LNCAP (cell line): ENCODE data around the gene PTPRN2.

Experiments
- CTCF ChIP-seq: fragments of 450-650 bp; IDR thresholded peaks from 2 replicates; pipeline ENCODE4 v1.5.1; 2017; ENCODE audit warnings: mild to moderate bottlenecking

Gene PTPRN2

DNA sequence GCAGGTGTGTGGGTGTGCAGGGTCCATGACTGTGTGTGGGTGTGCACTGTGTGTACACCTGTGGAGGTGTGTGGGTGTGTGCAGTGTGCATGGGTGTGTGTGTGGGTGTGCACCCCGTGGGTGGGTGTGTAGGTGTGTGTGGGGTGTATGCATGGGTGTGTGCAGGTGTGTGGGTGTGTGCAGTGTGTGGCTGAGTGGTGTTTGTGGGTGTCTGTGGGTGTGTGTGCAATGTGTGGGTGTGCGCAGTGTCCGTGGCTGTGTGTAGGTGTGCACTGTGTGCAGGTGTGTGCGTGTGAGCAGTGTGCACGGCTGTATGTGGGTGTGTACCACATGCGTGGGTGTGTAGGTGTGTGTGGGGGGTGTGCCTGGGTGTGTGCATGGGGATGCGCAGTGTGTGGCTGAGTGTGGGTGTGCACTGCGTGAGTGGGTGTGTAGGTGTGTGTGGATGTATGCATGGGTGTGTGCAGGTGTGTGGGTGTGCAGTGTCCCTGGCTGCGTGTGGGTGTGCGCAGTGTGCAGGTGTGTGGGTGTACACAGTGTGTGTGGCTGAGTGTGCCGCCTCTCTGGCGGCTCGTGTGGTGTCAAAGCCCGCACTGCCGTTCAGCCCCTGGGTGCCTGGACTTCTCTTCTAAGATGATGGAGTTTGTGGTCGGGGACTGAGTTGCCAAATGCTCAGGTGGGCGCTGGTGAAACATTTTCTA lies 1042.5 kb downstream of the PTPRN2 start:
- TF ChIP-seq CTCF = no peak

GRCh38 chr7:157544226-157544625 lies 1043.4 kb downstream of the PTPRN2 start:
- no peak for TF ChIP-seq CTCF

DNA sequence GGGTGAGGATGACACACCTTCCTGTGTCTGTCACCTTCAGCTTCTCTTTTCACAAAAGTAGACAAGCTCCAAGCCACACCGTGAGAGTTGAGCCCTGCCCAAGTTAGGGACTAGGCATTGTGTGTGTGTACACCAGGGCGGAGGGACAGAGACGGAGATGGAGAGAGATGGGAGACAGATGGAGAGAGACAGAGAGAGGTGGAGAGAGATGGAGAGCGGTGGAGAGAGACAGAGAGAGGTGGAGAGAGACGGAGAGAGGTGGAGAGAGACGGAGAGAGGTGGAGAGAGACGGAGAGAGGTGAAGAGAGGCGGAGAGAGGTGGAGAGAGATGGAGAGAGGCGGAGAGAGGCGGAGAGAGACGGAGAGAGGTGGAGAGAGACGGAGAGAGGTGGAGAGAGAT lies 1043.8 kb downstream of the PTPRN2 start:
- TF ChIP-seq CTCF = no peak

DNA sequence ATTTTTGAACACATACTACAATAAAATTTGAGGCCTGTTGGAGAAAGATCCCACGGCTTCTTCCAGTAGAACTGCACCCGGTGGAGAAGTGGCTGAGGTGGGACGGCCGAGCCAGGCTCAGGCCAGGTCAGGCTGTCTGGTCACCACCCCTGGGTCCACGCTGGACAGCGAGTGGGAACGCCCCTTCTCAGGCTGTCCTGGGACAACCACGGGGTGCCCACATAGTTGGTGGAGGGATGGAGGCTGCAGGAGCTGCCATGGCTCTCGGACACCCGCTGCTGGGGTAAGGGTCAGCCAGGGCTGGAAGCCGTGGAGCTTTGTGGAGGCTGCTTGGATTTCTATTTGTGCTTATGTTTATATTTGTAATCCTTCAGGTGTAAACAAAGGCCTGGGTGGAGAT lies 1044.3 kb downstream of the PTPRN2 start:
- no peak for TF ChIP-seq CTCF

DNA sequence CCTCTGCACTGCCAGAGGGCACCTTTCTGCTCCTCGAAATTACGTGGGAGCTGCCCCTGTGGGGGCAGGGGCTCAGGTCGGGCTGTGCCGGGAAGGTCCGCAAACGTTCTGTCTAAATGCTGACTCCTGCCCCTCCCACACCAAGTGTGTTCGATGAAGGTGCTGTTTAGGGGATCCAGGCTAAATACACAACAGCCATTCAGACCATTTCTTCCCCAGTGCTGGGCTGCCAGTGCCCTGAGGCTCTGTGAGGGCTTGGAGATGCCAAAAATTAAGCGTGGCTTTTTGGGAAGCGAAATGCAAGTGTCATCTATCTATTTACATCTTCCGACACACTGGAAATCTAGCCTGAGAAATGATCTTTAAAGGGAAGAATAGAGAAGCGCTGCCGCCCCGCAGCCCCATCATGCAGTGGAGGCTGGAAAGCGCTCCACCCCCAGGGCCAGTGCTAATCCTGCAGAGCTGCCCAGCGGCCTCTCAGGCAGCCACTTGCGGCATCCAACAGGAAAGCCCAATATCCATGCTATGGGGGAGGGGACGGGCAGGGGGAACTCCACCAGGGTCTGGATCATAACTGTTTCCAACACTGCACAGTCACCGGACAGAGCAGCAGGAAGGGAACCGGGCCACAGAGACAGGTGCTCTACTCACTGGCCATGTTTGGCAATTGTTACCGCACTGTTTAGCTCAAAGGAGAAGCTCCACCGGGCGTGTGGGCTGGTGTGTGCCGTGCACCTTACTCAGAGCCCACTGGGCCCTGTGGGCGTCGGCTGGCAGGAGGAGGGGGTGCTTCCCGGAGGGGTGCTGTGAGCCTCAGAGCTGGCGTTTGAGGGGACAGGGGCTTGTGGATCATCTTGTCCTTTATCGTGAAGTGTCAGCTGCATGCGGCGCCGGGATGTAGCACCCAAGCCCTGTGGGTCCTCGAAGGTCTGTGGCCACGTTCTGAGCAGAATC lies 1045.3 kb downstream of the PTPRN2 start:
- TF ChIP-seq CTCF = no peak

- no peak for TF ChIP-seq CTCF
Measured at GRCh38 chr7:157541295-157542067, 1046.1 kb downstream of the PTPRN2 start.

- TF ChIP-seq CTCF = no peak
Measured at GRCh38 chr7:157540606-157541294, 1046.9 kb downstream of the PTPRN2 start.
